Measurements from ENCODE around the gene TSPAN9.

TSPAN9 gene

DNA sequence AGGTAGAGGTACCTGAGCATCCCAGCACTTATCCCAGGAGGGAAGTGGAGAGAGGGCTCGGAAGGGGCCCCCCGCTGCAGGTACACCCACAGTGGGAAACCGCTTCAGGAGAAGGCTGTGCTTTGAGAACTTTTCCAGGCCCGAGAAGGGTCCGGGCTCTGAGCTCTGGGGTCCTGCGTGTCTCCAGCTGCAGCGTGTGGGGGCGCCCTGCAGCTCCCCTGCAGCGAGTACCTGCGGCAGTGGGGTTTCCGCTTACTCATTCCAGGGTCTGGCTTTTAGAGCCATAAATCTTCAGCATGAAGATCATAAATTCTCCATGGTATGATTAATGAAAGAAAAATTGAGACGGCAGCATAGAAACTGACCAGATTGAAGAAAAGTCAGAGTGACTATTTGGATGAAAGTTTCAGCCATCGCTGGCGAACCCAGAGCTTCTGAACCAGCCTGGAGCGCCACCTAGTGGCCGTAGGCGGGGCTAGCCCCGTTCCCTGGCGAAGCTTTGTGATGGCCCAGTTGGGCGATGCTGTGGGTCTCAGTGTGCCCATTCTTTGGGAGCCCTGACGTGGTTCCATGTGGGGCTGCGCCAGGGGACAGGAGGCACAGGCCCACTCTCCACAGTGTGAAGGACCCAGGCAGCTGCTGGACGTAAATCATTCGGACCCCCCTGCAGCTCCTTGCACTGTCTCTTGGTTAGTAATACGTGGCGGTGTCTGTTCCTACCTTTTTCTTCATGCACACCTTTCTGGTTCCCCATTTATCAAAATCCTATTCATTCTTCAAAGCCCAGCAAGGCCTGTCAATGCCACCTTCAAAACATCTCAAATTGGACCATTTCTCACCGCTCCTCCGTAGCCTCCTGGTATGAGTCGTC, 198.2 kb downstream of the TSPAN9 start:
- no peak for DNase-seq (ENCODE audit: low read depth)

DNA sequence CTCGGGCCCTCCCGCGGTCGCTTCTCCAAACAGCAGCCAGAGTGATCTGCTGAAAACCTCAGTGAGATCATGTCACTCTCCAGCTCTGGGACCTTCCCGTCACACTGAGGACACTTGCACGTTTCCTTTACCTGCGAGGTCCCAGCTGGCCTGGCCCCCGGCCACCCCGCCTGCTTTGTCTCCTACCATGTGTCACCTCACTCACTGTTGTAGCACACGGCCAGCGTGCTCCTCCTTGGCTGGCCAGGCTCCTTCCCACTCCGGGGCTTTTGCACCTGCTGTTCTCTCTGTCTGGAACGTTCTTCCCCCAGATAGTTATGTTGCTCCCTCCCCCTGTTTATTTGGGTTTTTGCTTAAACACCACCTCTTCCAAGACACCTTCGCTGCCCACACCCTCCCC, 199.0 kb downstream of the TSPAN9 start:
- DNase-seq (ENCODE audit: low read depth) = no peak

DNA sequence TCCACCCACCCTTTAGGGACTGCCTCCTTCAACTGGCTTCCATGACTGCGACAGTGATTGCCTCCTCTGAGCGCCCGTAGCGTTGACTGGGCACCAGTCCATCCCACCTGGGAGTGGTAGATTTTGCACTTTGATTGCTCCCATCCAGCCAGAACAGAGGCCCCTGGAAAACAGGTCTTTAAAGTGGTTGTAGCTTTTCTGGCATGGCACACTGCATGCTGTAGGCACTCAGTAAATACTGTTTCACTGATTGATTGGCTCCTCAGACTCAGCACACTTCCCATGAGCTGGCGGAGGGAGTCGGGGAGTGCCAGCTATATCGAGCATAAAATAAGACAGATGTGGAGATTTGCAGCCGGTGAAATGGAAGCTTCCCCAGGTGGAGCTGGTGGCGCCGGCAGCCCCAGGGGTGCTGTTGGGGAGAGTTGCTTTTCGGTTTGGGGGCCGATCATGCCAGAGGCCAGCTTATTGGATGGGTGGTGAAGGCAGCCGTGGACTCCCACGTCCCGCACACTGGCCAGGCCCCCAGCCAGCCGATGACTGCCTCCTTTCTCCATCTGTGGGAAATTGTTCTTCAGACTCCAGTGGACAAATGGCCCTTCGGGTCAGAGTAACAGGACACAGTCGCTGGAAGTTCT, 200.2 kb downstream of the TSPAN9 start:
- DNase-seq (ENCODE audit: low read depth) = no peak

DNA sequence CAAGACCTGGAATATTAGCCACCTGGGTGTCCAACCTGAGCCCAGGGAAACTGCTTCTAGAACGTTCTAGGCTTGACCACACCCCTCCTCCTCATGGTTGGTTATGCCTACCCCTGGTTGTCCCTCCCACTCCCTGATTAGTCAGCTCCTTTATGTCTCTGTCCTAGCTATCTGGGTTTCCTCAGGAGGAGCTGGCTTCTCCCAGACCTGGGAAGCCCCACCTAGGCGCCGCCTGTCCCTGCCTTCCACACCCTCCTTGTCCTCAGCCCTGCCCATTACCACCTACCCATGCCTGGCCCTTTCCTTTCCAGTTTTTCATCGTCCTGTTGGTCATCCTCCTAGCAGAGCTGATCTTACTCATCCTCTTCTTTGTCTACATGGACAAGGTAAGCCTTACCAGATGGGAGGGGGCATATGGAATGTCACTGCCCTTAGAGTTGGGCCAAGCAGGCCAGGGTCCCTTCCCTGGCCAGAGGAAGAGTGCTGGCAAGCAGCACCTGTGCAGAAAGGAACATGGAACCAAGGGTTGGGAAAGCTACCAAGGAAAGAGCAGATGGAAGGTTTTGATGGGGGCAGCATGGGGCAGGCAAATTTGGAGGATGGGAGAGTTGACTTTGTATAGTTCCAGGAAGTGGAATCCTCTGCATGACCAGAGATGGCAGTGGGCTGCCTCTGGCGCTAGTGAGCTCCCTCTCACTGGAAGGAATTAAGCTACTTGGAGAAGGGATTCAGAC, 201.7 kb downstream of the TSPAN9 start:
- no peak for DNase-seq (ENCODE audit: low read depth)

DNA sequence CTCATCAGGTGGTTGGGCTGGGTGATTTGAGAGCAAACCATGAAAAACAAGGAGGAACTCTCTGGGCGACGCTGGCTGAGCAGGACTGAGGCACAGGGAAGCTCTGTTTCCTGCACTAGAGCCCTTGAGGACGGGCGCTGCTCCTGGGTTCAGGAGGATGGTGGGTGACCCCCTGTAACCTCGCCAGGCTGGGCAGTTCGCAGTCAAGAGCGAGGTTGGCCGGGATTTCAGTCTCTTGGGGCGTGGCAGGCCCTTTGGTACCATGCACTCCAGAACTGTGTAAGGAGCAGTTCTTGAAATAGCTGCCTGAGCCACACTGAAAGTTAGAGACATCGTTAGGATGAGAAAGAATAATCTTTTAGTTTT, 202.2 kb downstream of the TSPAN9 start:
- no peak for DNase-seq (ENCODE audit: low read depth)

DNA sequence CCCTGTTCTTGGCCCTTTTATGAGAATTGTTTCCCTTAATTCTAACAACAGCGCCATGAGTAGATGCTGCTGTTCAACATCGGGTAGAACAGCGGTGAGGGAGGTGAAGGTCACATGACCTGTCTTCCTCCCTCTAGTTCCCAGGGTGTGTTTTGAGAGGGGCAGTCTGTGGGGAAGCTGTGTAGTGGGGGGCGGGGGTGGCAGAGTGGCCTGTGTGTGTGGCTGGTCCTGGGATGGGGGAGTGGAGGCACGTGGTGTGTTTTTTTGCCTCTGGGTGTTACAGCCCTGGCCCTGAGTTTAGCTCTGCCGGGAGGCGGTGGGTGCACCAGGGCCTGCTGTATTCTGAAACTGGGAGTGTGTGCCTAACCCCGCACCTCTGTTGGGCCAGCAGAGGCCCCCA, 202.7 kb downstream of the TSPAN9 start:
- DNase-seq (ENCODE audit: low read depth) = no peak

DNA sequence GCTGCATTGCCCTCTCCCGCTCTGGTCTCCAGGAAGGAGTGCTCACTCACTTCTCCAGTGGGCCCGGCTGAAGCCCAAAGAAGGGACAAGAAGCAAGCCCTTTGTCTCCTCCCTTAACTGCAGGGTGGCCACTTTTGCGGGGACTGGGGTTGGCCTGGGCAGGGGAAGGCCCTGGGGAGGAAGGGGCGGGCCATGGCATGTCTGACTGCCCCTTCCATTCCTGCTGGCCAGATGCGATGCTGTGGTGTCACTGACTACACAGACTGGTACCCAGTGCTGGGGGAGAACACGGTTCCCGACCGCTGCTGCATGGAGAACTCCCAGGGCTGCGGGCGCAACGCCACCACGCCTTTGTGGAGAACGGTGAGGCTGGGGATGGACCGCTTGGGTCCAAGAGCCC, 203.8 kb downstream of the TSPAN9 start:
- no peak for DNase-seq (ENCODE audit: low read depth)

DNA sequence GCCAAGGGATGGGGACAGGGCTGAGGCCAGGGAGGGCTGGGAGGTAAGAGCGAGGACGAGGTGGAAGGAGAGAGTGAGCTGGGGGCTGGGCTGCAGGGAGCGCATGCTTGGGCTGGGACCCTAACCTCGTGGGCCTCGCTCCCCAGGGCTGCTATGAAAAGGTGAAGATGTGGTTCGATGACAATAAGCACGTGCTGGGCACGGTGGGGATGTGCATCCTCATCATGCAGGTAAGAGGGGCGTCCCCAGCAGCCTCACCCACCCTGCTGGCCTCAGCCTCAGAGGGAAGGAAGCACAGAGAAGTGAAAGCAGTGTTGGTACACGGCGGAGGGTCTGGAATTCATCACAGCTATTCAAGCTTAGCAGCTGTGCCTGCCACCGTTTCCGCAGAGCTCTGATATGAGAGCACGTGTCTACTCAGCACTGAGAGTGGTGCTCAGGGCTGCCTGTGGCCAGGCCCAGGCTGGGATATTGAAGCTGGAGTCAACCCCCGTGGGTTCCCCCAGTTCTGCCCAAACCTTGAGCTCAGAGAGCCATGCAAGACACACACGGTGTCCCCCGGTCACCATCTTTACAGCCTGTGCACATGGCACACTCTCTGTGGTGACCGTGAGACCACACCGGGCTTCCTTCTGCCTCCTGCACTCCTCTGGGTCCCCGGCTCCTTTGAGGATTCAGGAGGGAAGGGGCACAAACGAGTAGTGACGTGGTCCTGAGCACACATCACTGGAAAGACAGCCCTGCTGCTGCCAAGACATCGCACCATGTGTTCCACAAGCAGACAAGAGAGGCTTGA, 204.6 kb downstream of the TSPAN9 start:
- no peak for DNase-seq (ENCODE audit: low read depth)

DNA sequence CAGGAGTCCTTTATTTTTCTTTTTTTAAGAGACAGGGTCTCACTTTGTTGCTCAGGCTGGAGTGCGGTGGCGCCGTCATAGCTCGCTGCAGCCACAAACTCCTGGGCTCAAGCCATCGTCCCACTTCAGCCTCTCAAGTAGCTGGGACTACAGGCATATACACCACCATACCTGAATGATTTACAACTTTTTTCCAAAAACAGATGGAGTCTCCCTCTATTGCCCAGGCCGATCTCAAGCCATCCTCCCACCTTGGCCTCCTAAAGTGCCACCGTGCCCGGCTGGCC, 205.1 kb downstream of the TSPAN9 start:
- DNase-seq (ENCODE audit: low read depth) = no peak

DNA sequence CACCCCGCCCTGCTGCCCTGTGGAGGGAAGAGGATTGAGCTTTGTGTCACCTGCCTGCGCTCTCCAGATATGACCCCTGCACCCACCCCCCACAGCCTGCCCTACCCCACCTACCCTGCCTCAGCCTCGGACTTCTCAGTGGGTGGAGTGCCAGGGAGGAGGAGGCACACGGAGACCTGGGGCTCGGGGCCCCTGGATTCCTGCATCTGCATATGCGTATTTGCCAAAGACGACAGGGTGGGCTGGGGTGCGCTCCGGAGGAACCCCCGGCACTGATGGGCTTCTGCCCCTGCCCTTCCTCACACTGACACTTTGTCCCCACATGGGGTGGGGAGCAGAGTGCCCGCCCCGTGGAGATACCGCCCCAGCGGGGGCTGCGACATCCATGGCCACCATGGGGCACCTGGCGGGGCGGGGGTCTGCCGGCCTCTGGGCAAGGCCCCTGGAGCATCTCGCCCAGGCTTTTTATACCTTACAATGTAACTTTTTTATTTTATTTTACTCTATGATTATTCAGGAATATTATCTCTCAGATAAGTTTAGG, 206.0 kb downstream of the TSPAN9 start:
- DNase-seq (ENCODE audit: low read depth) = no peak

DNA sequence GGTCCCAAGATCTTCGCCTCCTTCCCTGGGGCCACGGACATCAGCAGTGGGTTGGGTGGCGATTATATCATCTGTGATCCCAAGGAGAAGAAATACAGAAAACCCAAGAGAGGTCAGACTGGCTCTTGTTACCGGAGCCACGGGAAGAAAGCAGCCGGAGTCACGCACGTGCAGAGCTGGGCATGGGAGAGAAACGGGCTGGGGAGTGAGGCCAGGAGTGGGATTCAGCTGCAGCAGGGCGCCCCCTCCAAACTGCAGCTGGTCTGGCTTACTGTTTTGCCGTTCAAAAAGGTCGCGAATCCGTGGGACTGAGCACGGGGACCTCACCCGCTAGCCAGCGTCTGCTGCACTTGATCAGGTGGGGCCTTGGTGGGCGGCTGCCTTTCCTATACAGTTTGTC, 207.2 kb downstream of the TSPAN9 start:
- no peak for DNase-seq (ENCODE audit: low read depth)

DNA sequence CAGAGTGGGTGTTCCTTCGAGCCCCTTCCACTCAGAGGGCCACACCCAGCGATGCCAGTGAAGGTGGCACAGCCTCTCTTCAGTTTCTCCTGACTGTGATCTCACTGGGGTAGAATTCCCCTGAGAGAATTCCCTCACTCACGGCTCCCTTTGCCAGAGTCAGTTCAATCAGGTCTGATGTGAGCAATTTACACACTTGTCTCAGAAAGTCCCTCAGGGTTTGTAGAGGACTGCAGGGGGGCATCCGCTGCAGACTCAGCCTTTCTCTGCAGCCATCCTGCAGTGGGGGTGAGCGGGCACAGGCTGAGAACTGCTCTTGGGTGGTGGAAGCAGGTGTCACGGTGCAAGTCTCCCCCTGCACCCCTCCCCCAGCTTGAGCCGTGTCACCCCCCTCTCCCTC, 208.4 kb downstream of the TSPAN9 start:
- DNase-seq (ENCODE audit: low read depth) = no peak

DNA sequence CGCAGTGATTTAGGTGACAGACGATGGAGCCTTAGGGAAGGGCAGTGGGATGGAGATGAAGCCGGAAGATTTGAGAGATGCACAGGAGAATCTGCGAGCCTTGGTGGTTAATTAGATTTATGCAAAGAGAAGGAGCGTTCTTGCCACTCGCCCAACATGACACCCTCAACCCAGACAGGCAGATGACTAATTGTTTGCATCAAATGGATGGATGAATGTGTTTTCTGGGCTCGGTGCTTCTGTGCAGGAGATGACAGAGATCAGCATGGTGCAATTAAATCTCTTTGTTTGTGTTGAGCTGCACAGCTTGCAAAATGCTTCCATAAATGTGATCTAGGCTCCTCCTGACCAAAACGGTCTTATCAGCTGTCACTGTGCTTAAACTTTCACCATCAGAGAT, 211.5 kb downstream of the TSPAN9 start:
- no peak for DNase-seq (ENCODE audit: low read depth)

DNA sequence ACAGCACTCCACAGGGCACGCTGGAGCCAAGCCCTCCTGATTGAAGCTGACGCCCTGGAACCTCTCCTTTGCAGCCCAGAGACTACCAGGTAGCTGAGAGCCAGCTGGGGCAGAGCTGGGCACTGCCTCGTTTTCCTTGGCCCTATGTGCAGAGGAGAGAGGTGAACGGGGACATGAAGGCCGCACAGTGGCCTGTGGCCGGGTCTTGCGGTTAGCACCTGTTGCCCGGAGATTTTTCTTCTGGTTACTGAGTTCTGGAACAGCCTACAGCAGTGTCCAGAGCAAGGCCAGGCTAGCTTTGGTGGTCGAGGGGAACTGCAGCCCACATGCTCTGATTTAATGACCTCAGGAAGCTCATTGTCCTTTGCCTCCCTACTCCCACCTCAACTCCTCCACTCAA, 212.5 kb downstream of the TSPAN9 start:
- DNase-seq (ENCODE audit: low read depth) = no peak

DNA sequence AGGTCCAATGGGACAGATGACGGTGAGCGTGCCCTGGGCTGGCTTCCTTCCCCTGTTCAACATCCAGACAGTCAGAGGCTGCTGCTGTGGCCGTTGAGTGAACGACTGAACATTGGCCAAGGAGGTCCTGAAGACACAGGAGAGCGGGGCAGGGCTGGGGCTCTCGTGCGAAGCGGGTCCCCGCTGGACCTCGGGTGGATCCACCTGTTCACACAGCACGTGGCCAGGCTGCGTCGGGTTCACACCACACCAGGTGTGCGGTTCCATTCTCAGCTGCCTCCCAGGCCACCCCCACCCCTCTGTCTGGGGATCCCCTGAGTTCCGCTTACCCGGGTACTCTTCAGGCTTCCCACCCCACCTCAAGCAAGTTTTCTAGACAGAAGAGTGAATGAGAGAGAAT, 214.8 kb downstream of the TSPAN9 start:
- DNase-seq (ENCODE audit: low read depth) = no peak

DNA sequence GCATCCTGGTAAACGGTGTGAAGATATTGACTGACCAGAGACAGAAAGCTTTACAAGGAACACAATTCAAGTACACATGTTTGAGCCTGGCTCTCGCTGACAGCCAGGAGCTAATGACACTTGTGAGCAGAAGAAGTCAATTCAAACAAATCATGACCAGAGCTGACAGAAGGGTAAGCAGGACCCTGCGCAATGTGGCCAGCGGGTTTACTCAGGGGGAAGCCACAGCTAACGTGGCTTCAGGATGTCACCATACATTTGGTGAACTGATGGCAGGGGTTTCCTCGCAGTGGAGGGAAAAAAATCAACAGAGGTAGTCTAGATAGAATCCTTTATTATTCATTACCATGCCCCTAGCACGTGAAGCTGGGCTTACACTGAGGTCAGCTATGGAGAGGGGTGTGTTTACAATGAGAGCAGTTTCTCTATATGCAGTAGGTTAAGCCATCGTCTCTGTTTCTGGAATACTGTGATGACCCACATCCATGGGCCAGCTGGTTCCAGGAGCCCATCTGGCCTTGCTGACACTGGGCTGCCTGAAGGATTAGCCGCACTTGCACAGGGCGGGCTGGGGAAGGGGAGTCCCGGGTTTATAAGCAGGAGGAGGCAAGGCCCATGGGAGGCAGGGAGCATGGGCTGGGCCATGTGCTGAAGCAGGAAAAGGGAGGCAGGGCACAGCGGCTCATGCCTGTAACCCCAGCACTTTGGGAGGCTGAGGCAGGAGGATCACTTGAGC, 215.7 kb downstream of the TSPAN9 start:
- no peak for DNase-seq (ENCODE audit: low read depth)

DNA sequence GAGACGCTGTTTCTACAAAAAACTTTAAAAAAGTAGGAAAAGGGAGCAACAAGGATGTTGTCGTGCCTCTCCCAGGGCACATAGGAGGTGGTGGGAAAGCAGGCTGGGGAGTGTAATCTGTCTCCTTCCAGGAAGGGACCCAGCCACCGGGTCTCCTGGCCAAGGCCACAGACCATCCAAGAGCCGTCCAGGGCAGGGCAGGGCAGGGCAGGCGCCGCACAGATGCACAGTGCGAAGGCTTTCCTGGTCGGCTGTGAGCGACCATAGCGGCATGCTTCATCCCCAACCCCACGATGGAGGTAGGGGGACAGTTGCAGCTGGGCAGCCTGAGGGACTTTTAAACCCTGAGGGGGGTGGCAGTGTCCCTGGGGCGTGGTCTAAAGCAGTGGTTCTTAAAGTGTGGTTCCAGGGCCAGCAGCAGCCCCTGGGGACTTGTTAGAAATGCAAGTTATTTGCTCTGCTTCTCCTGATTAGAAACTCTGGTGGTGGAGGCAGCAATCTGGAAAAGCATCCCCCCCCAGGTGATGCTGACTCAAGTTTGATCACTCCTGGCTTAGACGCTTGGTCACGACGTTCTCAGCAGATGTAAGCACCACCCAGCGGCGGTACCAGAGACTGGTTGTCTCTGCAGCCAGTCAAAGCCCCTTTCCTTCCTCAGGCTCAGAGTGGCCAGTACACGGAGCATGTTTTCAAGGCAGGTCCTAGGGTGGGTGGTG, 216.4 kb downstream of the TSPAN9 start:
- no peak for DNase-seq (ENCODE audit: low read depth)

DNA sequence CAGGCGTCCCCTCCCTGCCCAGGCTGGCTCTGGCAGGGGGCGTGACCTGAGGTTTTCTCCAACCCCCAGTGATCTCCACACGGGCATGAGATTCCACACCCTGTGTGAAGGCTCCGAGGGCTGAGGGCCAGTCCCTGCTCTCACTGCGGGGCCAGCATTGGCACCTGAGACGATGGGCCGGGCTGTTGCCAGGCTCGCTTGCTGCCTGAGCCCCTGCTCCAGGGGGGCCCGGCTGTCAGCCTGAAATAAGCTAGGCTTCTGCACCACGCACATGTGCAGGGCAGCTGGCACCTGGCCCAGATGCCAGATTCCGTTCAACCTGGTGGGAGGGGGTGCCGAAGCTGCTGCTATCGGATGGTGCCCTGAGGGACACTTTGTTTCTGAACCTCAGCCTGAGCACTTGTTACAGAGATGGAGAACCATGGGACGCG, 217.3 kb downstream of the TSPAN9 start:
- DNase-seq (ENCODE audit: low read depth) = no peak

DNA sequence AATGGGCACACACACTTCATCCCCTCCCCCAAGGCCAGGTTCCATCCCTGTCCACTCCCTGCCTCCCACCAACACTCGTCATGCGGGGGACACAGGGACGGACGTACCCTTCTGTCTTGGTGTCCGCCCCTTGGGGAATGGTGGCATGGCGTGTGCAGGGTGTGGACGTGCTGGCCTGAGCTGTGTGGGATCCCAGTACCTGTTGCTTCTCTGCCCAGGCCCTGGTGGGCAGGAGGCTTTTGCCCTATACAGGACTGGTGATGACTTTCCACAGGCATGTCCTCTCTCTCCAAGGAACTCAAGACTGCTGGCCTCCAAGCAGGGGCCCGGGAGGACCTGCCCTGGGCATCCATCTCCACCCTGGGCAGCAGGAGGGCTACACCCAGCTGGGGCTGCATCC, 218.0 kb downstream of the TSPAN9 start:
- DNase-seq (ENCODE audit: low read depth) = no peak

DNA sequence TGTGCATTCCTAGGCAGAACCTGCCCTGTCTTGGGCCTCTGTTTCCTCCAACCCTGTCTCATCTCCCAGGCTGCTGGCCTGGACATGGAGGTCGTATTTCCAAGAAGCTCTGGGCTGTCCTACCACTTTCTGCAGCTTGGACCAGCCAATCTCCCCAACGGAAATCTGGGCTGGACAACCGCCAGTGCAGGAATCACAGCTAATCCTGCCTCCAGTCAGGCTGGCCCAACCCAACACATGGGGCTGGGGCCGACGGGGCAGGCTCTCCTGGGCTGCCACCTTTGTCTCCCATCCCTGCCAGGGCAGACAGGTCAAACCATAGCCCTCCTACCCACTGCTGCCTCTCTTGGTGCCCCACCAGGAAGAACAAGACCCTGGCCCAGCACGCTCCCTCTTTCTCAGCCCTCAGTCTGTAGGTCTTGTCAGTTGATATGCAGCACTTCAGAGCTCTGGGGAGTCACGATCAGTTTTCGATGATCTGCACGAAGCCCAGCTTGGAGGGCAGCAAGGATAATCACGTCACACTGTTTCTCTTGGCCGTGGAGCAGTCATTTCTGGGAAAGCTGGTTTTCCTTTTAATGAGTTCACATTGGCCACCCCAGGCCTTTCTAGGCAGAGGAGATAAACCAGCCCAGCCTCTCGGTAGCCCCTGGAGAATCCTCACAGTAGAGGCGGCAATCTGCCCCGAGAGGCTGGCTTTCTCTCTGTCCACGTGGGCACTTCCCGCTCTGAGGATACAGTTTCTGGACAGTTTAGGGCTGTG, 218.6 kb downstream of the TSPAN9 start:
- DNase-seq (ENCODE audit: low read depth) = no peak

Data from GM04503 (cell line).